Measurements from ENCODE around the gene SORCS1.

SORCS1 gene

DNA sequence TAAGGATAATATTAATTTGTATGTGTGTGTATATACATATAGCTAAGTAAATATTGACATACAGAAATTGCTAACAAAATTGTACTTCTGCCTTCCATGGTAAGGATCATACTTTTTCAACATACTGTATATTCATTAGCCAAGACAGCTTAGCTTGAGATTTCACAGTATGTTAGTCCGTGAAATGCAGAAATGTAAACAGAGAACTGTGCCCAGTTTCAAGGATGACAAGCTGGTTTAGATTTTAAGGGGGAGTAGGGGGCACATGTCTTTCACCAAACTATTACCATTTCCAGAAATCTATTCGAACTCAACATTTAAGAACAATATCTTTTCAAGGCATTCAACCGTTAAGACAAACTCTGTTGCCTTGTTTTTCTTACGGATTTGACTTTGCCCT lies 182.2 kb downstream of the SORCS1 start:
- DNase-seq = no peak

DNA sequence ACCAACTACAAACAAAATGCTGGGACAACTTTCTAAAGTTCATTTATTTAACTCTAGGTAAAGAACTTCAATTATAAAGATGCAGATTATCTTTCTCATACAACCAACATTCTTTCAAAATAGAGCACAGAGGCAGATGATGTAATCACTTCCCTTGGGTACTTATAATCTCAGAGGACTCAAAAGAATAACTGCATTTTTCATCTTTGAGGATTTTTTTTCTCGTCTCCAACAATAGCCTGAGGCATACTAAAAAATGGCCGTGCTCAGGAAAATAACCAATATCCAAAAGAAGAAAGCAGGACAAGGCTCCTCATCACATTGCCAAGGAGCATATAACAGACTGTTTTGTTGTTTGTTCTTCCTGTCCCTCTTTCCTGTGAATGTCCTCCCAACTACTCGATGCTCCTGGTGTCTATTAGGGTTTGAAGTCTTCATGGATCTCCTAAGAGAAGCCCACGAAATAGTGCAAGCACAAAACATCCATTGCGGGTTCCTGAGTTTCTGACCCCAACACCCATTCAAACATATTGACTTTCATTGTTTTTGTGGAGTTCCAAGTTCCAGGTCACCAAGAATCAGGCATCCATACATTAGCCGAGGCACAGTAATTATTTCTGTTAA lies 182.9 kb downstream of the SORCS1 start:
- DNase-seq = no peak

DNA sequence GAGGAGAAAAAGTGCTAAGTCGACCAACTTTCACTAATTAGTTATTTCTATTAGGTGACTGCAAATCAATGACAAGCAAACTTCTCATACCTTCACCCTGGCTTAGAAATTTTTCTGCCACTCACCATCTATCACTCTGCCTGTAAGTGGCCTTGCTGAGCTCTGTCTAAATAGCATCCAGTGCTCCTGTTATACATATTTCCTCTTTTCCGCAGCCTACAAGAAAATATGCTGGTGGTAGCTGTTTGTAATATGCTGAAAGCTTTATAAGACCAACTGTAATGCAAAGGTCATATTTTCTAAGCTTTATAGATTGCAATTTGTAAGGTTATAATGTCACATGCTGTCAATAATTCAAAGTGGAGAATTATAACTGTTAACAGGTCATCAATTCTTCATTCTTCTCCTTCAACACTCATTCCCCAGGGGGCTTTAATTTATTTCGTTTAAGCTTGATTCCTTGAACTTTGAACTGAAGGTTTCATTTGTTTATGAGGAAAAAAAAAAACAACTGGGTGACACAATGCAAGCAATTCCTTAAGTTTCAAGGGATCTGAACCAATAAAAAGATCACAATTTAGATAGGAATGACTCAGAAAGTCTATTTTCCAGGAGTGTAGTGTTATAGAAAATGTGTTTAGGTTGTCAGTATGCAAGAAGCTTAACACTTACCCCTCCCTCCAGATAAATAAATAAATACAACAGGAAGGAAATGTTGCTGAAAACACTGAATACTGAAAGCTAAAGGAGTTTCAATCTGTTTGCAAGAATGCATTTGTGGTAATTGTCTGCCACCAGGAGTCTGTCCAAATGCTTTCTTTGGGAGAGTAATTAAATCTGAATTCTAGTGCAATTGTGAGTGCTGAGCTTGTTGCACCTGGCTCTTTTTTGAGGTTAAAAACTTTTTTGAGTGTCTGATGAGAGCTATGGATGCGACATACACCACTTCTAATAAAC lies 183.7 kb downstream of the SORCS1 start:
- DNase-seq = no peak

DNA sequence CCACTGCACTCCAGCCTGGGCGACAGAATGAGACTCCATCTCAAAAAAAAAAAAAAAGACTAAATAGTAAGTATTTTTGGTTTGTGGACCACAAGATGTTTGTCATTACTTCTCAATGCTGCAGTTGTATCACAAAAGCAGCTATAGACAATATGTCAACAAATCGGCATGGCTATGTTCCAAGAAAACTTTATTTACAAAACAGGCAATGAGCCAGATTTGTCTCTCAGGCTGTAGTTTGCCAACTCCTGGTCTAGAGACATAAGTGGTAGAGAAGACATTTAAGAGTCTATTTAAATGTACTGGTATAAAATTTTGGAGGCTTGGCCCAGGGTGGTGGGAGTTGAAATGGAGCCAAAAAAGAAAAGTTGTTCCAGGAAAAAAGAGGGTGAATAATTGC lies 185.8 kb downstream of the SORCS1 start:
- no peak for DNase-seq

DNA sequence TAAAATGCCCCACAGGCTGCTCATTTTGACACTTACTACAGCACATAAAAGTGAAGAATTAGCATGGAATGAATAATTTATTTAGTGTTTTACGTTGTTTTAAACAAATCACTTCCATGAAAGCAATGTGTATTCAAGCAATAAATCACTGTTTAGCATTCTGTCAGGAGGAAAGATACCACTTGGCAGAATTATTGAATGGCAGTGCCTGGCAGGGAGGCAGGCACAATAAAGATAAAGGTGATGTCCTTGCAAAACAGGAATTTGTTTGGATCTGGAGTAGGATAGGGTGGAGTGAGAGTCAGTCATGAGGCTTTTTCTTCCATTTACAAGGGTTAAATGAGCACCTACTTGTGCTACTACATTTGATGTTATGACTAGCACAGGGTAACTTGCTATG lies 190.8 kb downstream of the SORCS1 start:
- DNase-seq = no peak

DNA sequence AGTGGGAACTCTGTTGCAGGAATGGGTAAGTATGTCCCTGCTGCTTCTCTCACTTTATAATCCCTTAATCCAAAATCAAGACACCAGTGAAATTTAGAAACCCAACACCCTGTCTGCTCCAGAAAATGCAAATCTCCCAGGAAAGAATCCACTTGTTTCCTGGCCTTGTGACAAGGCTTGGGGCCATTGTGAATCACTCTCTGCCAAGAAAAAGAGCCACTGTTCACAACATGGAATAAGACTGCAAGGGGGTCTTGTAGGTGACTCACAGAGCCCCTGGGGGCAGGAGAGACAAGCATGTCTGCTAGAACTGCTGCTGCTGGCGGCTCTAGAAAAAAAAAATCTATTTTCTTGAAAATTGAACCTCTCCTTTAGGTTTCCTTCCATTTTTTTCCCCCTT lies 191.2 kb downstream of the SORCS1 start:
- no peak for DNase-seq

DNA sequence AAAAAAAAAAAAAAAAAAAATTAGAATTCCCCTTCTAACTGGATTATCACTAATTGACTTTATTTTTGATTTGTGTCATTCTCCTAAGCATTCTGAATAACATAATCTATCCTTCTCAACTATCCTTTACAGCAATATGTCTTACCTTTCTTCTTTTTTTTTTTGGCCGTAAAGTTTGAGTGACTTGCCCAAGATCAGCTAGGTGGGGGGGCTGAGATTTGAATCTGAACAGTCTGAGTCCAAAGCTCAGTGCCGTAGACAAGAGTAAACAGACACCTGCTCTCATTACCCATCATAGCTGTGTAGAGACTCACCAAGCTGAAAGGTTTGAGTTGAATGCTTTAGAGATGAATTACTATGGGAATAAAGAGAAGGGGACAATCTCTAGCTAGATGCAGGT lies 192.1 kb downstream of the SORCS1 start:
- no peak for DNase-seq

DNA sequence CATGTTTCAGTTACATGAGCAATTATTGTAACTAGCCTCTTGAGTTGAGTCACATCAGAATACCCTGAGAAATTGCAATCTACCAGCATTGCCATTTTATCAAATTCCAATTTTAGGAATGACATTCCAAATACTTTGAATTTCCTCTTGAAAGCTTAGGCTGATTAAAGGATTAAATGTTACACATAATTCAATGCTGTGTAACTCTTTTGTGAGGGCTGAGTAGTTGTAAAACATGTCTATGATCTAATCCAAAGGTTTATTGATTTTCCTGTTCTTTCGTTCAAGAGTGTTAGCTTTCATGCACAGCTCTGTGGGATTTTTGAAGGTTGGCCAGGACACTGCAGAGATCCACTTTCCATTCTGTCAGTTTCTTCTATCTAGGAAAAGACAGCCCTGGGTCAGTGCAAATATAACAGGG lies 193.1 kb downstream of the SORCS1 start:
- DNase-seq = no peak

DNA sequence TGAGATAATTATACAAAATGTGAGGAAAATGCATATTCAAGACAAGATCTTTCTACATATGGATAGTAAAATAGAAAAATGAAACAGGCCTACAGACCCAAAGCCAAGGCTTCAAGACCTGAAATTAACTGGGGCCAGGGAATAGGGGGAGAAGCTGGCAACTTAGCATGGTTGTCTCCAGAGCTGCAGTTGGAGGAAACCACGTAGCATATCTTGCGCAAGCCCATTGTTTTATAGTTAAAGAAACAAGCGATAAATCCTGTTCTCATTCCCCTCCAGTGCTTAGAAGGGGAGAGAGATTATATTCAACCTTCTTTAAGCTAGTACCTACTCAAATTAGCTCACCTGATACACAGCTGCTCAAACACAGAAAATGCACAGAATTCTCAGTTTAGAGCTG lies 197.1 kb downstream of the SORCS1 start:
- no peak for DNase-seq

DNA sequence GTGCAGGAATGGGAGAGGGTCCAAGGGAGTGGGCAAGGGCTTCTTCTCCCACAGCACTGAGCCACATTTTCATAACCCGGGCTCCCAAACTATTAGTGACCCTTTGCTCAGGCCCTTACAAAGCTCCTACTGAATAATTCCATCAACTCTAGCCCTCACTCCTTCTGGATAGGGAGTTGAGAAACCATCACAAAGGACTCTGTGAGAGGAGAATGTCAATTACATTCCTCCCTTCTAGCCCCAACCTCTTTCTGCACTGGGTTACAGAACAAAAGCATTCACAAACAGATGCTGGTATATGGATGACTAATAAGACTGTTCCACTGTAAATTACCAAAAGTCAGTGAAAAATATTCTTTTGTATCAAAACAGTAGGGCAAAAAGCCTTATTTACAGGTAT lies 203.7 kb downstream of the SORCS1 start:
- DNase-seq = no peak

DNA sequence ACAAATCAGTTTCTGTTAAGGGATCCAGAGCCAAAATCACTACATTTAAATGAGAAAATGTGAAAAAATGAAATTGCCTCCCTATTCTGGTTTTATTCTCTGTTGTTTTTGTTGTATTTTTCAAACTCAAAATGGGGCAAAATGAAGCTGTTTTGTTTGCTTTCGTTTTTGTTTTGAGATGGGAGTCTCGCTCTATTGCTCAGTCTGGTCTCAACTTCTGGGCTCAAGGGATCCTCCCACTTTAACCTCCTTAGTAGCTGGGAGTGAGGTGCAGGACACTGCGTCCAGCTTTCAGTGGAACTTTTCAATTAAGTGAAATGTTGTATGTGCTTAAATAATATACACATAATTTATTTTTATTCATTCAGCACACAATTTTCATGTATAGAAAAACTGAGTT lies 205.0 kb downstream of the SORCS1 start:
- DNase-seq = no peak

DNA sequence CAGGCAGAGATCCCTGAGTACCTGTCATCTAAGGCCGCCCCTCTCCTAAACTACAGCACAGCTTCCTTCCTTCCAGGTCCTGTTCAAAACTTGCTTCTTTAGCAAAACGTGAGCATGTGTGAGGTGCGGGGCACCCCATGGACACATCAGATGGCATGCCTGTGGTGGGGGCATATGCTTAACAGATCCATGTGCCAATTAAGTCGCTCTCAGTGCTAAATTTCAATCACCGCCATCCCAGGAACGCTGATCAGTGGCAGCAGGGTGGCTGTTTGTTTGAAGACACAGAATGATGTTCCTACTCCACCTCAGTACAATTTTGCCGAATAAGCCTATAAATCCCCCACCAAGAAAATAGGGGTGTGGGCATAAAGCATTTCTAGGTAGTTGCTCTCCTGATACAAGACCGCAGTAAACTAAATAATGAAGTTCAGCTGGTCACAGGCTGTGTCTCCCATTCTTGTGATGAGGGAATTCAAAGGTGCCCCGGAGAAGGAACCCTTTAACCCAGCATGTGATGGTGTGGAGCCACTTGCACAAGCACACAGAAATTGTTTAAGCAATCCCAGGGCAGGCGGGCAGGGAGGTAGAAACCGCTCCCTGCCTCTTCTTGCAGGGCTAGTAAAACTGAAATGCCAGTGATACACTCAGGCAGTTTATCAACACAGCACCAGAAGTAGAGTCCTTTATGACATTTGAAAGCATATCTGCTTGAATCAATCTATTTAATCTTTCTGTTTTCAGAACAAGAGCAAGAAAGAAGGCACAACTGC lies 205.7 kb downstream of the SORCS1 start:
- DNase-seq = no peak

DNA sequence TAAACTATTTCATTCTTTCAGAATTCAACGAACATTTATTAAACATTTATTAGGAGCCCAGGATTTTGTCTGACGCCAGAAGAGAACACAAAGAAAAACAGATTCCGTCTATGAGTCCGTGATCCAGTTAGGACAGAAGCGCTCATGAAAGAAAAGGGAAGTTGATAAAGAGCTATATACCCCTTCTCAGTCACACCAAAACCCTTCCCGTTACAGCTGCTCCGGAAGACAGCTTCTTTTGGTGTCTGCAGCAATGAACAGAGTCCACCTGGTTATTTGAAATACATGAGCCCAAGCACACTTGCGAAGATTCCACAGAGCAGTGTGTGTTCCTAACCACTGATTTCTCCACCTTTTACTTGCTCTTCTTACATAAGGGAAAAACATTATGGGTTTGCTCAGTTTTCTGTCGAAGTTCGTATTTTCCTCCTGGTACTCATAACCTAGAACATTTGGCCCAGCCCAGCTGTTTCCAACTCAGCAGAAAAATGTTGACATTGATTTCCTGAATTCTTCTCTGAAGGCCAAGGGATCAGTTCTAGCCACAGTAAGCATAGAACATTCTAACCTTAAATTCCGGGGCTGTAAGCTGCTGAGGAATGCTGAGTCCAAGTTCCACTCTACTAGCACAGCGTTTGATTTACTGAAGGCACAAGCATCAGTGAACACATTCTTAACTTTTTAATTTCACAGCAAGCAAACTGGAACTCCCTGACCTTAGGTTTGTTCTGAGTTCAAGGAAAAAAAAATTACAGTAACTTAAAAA lies 206.5 kb downstream of the SORCS1 start:
- DNase-seq = no peak

DNA sequence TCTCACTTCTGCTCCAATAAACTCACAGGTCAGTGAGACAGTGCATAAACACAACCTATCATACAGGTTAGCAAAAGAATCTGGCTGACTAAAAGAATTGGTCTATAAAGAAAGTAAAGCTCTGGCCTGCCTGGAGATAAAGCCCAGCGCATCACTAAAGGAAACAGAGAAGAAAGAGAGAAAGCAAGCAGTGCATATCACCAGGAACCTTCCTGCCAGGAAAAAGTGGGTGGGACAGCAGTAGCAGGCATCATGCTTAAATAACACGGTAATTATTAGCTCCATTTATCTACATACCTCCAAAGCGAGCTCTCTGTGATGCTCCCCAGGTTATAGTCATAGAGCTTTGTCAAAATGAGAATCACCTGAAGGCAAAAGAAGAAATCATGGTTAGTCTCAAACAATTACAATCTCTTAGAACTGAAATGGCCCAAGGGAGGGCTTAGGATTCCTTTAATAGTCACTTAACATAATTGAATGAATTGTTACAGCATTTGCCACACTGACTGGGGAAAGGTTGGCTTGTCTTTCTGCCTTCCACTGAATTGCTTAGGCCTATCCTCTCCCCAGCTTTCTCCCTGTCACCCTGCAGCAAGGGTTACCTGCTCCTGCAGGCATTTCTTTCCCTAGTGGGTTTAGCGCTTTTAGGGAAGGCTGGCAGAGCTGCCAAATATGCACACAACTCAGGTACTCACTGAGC lies 208.1 kb downstream of the SORCS1 start:
- no peak for DNase-seq

DNA sequence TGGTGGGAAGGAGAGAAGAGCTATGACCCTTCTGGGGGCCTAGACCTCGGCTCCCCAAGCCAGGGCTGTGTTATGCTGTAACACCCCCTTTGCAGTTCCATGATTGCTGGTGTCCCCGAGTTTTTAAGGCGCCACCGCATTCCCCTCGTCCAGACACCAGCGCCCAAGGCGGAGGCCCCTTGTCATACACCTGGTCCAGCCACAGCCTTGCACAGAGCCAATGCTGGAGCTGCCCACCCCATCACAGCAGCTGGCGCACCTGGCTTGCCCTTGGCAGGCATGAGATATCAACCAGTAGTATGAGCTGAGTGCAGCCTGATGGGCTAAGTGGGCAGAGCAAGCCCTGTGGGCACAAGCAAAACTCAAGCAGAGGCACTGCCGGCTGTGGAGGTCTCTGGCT lies 209.4 kb downstream of the SORCS1 start:
- DNase-seq = no peak

DNA sequence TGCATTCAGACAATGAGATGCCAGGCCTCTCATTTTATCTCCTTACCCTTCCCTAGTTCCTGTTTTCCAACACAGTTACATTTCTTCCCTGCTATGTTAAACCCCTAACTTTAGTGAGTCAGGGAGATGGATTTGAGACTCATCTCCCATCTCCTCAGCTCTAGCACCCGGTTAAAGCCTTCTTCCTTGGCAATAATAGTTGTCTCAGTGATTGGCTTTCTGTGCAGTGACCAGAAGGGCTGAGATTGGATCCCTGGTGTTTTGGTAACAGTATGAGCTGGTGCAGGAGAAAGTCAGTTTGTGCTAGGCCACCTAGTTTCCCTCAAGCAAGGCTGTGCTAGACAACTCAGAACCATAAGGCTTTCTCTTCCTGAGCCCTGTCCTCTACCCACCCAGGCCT lies 212.5 kb downstream of the SORCS1 start:
- no peak for DNase-seq

DNA sequence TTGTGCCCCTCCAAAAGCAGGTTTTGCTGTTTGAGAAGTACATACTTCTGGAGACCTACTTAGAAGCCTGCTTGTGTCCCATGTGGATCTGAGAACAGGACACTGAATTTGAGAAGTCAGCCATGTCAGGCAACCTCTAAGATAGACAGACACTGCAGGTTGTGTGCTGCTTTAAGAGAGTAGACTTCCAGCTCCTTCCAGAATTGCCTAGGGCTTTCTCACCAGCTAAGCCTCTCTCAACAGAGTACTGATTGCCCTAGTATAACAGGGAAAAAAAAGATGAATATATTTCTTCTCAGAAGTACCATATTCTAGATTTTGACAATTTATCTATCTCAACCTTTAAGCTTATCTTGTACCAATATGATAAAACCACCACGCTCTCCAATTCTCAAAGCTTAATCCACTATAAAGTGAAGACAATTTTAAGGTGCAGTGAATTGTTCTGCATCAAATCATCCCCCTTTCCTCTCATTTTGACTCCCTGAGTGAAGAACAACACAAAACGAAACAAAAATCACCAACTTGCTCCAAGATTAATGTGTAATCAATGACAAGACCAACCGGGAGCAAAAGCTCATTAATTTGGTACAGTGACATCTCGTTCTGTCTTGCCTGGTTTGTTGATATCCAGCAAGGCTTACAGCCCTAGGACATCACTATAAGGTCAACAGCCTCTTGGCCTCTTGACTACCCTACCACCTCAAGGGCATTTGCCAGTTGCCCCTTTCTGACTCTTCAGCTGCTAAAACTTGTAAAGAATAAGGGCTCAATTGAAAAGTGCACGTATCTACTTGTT lies 214.6 kb downstream of the SORCS1 start:
- DNase-seq = no peak

DNA sequence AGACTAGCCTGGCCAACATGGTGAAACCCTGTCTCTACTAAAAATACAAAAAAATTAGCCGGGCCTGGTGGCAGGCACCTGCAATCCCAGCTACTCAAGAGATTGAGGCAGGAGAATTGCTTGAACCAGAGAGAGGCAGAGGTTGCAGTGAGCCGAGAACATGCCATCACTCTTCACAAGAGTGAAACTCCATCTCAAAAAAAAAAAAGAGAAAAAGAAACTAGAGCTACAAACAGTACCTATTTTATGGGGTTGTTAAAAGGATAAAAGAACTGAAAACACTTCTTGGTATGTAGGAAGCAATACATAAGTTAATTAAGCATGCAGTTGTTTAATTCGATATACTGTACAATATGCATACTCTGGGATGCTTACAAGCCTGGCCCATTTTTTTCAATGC lies 216.9 kb downstream of the SORCS1 start:
- no peak for DNase-seq

DNA sequence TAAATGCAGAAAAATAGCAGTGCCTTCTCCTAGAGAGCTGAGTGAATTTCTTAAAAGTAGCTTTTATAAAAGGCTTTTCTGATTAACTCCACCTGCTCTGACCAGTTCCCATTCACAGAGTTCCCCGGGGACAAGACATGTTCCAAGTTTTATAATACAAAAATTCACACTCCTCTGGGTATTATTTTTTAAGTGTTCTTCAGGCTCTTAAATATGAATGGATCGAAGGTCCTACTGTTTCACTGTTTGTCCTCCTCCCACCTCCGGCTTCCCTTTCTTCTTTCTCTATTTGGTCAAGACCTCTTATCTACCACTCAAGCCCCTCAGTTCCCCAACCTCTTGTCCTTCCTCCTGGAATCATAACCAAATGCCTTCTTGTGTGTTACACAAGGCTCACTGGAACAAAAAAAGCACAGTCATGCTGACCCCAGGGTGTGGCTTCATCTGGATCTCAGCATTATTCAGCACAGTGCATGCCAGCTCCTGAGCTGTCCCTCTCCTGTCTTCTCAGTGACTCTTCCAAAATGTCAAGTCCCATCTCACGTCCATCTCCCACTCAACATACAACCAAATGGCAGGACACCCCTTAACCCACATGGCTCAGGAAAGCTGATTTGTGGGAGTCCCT lies 222.4 kb downstream of the SORCS1 start:
- no peak for DNase-seq

DNA sequence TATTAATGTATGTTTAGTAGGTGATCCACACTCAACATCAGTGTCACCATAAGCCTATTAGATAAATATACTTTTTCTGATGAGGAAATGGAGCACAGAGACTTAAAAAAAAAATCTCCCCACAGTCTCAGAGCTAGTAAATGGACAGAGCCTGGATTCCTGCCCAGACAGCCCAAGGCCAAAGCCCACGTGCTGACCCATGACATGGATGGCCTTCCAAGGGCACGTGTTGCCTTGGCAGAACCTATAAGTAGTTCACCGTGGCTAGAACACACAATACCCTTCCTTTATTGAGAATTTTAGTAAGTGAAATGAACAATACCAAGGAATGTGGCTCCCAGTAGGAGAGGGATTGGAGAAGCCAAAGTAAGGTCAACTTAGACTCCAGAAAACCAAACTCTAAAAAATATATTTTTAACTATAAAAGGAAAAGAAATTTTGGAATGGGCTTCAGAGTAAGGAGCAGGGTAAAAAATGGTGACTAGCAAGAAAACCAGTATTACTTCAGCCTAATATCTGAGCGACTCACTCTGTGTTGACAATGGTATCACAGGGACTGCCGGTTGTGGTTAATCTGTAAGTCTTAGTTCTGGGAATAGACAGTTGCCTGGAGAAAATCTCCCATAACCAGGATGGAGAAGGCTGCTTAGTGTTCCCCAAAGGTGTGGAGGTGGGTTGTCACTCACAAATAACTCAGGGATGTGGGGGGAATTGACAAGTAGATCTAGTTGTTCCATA lies 223.0 kb downstream of the SORCS1 start:
- no peak for DNase-seq
